Stimulated activated naive CD4-positive, alpha-beta T cell treated with Interleukin-2 at 50 U/mL for 16 hours (primary cell): ENCODE results near the gene PLEKHO2.

Experiments
- DNase-seq: peaks from one replicate; lab custom pipeline; 2025; lab: John Stamatoyannopoulos, UW

The PLEKHO2 gene

DNA sequence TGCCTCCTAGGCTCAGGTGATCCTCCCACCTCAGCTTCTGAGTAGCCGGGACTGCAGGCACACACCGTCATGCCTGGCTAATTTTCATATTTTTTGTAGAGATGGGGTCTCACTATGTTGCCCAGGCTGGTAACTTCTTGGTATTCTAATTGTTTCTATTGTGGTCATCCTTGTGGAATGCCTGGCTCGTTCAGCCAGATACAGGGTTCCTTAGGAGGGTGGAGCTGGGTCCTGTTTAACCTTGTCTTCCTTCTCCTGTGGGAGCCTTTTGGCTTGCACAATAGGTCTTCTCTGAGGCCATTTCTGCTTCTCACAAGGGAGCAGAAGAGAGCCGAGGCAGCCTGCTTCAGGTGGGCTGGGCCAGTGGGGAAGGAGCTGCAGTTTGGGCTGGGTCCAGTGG is 15.7 kb downstream of the PLEKHO2 start:
- no peak for DNase-seq

DNA sequence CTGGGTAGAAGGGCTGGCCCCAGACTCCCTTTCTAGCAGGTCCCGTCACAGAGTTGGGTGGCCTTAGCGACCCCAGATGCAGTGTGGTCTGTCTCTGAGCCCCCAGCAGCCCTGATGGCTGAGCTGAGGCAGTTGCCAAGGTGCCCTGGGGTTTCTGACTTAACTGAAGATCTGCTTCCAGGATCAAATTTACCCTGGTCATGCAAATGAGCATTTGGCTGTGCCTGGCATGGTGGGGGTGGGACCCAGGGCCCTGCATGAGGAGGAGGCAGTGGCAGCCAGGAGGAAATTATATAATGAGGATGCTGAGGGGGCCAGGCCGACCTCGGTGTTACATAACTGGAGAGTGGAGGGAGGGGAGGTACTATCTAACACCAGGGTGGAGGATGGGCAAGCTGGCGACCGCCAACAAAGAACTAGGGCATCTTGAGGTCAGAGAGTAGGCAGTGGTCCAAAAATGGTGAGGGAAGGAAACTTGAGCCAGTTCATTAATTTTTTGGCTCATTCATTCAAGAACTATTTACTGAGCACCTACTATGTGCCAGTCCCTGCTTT is 16.4 kb downstream of the PLEKHO2 start:
- no peak for DNase-seq

DNA sequence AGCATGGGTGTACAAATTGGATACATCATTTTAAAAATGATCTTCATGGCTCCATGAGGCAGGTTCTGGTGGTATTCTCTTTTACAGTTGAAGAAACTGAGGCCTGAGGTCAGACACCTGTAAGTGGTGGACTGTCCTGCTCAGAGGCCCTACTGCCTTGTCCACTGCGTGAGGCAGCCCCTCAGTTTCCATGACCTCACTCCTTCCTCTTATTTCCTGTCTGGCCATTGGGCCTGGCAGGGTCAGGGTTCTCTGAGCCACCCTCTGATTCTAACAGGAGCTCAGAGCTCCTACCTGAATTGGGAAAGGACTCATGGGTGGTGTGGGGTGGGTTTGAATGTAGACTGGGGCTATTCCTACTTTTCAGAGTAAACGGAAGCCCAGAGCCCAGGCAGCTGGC is 17.5 kb downstream of the PLEKHO2 start:
- DNase-seq, result no peak

DNA sequence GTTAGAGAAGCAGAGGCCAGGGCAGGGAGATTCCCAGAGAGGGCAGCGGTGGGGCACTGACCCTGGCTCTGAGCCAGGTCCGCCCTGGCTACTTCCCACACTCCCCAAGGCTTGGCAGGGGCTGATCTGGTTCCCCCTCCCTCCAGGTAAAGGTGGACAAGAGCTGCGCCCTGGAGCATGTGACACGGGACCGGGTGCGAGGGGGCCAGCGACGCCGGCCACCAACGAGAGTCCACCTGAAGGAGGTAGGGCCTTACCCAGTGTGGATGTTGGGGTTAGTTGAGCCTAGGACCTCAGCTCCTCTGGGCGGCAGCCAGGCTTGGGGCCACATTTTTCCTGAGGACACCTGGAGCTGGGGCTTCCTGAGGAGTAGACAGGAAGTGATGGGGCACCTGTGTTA is 19.6 kb downstream of the PLEKHO2 start:
- DNase-seq, result no peak

DNA sequence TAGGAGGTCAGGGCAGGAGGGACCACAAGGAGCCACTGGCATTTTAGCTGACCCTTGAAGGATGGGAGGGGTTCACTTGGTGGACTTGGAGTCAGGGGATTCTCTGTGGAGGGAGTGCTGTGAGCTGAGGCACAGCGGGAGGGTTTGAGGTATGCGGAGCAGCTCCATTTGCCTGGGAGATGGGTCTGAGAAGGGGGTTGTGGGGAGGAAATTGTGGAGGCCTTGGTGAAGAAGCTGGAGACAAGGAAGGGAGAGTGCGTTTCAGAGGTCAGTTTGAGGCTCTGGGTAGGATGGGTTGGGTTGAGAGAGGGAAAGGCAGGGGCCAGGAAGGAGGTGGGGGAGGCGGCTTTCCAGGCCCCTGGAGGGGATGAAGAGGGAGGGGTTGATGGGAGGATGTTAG is 20.2 kb downstream of the PLEKHO2 start:
- no peak for DNase-seq

DNA sequence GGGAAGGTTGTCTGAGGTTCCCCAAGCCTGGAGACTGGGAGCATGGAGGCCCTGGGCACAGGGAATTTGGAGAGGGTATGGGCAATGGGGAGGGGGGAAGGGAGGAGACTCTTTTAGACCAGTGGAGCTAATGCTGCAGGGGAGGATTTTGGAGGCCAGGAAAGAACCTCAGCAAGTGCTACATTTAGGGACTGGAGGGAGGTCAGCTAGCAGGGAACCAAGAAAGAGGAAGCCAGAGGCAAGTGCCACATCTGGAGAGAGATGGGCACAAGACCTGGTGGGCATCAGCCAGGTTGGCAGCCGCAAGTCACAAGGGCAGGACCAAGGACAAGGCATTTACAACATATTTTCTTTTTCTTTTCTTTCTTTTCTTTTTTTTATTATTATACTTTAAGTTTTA is 20.7 kb downstream of the PLEKHO2 start:
- no peak for DNase-seq

DNA sequence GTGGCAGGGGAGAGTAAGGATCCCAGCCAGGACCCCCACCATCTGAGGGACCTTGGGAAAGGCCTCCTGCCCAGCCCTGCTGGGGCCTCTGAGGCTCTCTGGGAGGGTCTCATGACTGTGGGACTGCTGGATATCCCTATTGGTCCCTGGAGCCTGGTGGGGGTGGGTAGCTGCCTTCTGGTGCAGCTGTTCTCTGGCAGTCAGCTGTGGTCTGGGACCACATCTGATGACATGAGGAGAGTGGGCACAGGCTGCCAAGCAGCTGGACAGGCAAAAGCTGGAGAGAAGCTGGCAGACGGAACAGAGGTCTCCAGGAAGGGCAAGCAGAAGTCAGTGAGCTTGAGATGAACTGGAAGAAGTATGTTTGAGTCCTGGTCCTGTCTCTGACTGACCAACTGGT is 22.4 kb downstream of the PLEKHO2 start:
- DNase-seq, result no peak

DNA sequence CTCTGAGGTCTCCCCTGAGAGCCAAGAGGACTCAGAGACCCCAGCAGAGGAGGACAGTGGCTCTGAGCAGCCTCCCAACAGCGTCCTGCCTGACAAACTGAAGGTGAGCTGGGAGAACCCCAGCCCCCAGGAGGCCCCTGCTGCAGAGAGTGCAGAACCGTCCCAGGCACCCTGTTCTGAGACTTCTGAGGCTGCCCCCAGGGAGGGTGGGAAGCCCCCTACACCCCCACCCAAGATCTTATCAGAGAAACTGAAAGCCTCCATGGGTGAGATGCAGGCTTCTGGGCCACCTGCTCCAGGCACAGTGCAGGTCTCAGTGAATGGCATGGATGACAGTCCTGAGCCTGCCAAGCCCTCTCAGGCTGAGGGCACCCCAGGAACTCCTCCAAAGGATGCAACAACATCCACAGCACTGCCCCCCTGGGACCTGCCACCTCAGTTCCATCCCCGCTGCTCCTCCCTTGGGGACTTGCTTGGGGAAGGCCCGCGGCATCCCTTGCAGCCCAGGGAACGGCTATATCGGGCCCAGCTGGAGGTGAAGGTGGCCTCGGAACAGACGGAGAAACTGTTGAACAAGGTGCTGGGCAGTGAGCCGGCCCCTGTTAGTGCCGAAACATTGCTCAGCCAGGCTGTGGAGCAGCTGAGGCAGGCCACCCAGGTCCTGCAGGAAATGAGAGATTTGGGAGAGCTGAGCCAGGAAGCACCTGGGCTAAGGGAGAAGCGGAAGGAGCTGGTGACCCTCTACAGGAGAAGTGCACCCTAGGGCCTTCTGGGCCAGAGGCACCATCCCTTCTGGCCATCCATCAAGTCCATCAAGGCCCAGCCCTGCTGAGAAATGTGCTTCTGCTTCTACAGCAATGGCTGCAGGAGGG is 23.6 kb downstream of the PLEKHO2 start:
- no peak for DNase-seq

DNA sequence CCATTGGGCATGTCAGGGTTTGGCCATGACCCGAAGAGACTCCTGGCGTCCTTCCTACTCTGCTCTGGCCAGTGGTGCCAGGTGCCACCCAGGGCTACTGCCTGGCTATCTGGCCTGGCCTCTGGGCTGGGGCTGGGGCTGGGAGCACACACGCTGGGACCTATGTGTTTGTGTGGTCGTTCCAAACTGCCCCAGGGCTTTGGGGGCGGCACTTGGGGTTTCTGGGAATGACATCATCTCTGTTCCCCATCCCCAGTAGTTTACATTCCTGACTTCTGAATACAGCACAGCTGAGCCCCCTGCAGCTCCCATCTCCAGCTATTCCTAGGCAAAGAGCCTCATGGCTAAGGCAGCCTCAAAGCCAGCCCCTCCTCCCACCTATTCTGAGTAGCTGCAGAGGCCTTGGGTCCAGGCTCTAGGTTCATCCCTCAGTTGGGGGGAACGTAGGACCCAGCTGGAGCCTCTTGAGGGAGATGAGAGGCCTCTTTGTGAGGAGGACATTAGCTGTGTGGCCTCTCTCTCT is 24.3 kb downstream of the PLEKHO2 start:
- DNase-seq, result no peak

DNA sequence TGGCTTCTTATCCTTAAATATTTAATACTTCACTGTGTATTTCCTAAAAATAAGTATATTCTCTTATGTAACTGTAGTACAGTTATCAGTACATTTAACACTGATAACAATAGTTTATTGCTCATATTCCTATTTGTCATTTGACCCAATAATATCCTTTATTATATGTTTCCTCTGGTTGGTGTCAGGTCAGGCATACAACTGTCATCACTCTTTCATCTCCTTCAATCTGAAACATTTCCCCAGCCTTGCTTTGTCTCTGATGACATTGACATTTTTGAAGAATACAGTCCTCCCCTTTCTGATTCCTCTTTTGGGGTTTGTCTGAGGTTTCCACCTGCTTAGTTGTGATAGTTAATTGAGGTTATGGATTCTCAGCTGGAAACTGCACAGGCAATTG is 27.8 kb downstream of the PLEKHO2 start:
- no peak for DNase-seq

DNA sequence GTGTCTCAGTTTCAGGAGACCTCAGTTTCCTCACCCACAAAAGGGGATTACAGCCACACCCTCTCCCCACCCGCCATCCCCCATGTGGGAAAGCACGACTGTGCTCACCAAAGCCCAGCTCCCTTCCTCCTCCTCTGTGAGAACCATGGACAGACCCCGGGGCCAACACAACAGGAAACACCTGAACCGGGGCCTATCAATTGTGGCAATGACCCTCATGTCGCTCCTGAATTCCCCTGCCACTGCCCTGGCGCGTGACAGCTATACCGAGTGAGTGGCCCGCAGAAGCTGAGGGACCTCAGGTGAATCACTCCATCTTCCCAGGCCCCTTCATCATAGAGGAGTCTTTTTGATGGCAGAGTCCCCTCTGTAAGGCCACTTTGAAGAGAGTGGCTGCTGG is 28.6 kb downstream of the PLEKHO2 start:
- DNase-seq, result no peak

DNA sequence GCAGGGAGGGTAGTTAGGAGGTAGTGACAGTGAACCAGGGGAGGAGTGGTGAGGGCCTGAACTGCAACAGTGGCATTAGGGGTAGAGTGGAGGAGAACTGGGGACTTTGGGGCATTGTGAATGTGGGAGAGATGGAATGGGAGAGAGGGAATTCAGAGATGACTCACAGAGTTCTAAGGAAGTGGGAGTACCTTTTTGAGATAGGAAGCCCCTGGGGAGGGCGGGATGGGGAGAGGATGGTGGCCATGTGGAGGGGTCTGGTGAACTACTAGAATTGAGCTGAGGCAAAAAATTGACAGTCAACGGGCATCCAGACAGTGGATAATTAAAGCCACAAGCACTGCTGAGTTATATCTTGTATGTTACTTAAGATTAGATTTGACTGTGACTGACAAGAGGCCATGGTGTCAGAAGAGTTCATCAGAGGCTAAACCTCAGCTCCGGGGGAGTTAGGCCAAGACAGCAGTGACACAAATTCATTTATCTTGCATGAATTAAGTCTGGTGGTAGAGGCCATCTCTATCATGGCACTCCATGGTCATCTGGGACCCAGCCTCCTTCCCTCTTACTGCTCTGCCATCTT is 34.0 kb downstream of the PLEKHO2 start:
- no peak for DNase-seq

DNA sequence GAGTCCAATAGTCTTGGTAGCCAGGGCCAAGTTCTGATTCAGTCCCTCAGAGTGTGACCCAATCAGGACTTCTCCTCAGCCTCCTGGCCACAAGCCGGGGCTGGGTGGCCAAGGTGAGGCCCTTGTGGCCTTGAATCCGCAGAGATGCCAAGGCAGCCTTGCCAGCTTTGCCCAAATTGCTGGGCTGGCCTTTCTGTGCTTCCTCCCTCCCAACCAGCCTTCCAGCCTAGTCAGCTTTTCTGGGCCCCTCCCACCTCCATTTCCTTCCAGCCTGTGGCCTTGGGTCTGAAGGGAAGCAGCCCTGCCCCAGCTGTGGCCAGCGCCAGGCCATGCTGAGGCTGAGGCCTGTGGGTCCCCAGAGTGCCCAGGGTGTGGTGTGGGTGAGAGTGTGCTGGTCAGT is 35.7 kb downstream of the PLEKHO2 start:
- DNase-seq, result no peak

DNA sequence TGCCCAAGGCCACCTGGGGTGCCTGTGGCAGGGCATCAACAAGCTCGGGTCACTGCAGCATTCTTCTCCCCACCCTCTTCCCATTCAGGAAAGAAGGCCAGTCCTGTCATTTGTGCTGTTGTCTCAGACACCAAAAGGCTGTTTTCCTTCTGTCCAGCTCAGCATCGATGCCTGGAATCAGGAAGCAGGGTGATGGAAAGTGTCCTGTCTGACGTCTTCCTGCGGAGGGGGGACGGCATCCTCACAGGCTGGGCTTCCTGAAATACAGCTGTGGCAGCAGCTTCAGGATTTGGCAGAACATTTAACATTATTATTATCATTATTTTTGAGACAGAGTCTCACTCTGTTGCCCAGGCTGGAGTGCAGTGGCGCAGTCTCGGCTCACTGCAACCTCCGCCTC is 37.0 kb downstream of the PLEKHO2 start:
- DNase-seq, result no peak

DNA sequence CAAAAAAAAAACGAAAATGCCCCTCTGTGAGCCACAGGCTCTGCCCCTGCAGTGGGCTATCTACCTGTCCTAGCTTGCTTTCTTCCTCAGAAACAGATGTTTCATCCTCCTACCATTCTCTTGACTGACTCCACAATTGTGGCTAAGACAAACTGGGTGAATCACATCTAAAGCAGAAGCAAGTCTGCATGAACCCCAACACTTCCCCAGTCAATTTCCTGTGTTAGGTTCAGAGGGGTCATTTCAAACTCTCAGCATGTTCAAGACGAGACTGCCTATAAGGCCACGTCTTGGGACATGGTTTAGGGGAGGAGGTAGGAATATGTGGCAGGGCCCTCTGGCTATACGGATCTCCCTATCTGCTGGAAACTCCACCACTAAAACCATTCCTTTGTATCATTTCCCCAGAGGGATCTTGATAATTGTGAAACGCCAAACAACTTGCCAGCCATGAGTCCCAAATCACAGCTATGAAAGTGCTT is 41.4 kb downstream of the PLEKHO2 start:
- no peak for DNase-seq

DNA sequence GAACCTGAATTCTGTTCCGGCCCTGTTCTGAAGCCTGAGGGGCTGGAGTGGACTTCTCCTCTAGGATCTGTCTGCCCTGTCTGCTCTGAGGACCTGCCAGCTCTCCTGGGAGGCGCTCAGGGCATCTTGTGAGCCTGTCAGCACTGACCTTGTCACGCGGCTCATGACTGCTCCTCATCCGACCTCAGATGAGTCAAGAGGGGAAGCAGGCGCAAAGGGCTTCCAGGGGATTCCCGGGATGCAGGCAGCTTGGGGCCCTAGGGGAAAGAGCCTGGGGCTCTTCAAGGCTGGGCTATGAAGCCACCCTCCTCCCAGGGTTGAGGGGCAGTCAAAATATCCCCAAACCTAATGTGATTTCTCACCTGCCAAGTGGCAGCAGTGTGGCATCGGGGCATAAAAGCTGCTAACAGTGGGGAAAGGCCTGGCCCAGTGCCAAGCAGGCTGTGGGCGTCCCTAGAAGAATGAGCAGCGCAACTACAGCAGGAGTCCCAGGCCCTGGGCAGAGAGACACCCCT is 42.3 kb downstream of the PLEKHO2 start:
- DNase-seq, result peak; percentile 77

DNA sequence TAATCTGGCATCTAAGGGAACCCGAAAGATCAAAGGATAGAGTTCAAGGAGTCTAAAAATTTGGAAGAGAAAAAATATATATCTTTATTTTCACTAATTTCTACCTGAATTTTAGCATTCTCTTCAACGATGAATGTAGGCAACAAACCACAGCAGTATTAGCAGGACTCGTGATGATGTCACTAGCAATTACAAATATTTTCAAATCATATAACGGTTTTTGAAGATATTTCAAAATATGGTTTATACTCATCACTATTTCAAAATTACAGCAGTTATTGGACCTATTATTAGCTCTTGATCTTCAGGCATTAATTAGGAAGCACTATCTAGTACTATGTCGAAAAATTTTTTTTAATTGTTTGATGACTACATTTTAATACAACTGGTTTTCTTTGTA is 43.0 kb downstream of the PLEKHO2 start:
- no peak for DNase-seq

DNA sequence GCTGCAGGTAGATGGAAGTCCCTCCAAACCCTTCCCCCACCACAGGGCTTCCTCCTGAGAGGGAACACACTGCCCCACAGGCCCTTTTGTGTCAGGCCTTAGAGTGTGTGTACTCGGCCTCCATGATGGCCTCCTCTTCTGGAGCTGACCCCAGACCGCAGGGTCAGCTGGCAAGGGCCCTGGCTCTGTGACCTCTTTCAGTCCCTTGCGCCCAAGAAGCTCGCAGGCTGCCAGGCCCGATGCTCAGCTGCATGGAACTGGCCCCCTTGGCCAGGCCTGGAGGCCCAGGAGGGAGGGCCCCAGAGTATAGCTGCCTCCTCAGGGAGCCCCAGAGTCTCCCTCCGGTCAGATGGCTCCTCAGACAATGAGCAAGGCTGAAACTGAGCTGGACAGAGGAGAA is 46.6 kb downstream of the PLEKHO2 start:
- no peak for DNase-seq

DNA sequence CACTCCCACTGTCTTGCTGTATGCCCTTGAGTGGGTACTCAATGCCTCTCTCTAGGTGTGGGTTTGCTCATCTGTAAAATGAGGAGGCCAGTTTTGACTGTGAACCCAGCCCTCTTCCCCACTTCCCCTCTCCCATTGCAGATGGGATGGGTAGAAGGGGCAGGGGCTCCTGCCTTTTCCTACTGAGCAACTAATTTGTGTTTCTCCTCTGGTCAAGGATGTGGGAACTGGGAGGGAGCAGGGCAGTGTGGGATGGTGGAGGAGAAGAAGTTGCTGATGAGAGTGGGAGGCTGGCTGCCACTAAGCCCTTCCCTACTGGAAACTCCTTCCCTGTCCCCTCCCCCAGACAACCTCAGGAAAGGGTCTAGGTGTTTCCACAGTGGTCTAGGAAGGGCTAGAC is 49.8 kb downstream of the PLEKHO2 start:
- no peak for DNase-seq

DNA sequence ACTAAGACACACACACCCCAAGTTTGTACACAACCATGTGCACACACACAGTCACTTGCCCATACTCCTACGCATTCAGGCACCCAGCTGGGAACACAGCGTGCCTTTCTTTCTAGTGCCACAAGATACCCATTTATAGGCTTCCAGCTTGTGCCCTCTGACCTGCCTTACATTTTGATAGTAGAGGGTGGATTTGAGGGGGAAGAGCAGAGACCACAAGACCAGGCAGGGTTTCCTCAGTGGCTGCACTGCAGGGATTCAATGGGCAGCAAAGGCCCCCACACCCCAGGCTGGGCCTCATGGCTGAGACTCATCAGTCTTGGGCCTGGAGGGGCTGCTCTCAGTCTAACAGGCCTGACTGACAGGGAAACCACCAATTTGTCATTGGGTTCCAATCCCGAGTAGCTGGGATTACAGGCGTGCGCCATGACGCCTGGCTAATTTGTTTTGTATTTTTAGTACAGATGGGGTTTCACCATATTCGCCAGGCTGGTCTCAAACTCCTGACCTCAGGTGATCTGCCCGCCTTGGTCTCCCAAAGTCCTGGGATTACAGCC is 51.2 kb downstream of the PLEKHO2 start:
- peak; percentile 23 for DNase-seq

DNA sequence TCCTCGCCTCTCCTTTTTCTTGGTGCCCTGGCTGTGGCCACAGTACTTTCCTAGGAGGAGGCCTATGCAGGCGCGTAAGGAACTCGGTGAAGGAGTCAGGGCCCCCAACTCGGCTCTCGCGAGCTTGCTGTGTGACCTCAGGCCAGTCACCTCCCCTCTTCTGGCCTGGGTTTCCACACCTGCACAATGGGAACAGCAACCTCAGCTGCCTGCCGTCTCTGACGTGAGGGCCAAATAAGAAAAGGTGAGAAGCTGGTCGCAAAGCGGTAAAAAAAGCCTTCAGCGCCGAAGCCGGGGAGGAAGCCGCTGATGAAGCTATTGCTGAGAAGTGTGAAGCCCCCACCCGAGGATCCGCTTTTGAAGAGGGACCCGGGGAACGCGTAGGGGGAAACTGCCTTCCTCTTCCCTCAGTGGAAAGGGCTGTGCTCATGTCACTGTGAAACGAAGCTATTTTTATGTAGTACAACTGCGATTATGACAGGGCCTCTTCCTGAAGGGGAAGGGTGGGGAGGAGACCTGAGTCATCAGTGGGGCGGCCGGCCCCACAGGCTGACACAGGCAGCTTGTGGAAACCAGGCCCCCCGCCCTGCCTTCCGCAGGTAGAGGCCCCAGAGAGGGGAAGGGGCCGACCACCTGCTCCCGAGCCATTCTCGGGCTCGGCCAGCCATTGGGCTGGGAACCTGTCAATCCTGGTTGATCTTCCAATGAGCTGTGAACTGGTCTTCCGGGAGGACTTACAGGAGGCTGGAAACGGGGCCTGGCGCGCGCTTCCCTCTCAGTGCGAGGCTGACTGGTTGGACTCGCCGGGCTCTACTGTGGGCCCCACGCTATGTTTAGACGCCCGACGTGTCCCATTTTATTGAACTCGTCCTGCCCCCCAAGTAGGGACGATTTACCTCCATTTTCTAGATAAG is 52.0 kb downstream of the PLEKHO2 start:
- peak; percentile 96 for DNase-seq
